ENCODE results near the gene YLPM1.

GRCh38 chr14:74720526-74720925 is 42.6 kb upstream of the YLPM1 start:
- TF ChIP-seq YY1 (IDR thresholded peaks at IDR 0.05; ENCODE audit: insufficient read depth, insufficient read length), result no peak
- TF ChIP-seq SUZ12 (IDR thresholded peaks at IDR 0.05; ENCODE audit: extremely low read depth, insufficient read depth, insufficient read length), result no peak
- TF ChIP-seq ZNF274 (IDR thresholded peaks at IDR 0.05; ENCODE audit: low read depth, low read length), result no peak
